NCI-H510A (cell line): ENCODE data around the gene CAPRIN2.

Source experiments
- DNase-seq: peaks from one replicate; lab custom pipeline; 2025; lab: John Stamatoyannopoulos, UW

CAPRIN2 gene

GRCh38 chr12:30764251-30764650, 9.5 kb upstream of the CAPRIN2 start:
- no peak for DNase-seq

GRCh38 chr12:30763053-30763452, 8.3 kb upstream of the CAPRIN2 start:
- DNase-seq = no peak

- no peak for DNase-seq
These were observed 7.0 kb upstream of the CAPRIN2 start for GRCh38 chr12:30761730-30762129.

GRCh38 chr12:30757316-30757715, 2.6 kb upstream of the CAPRIN2 start:
- DNase-seq = no peak

- no peak for DNase-seq
These were observed 1.3 kb upstream of the CAPRIN2 start for GRCh38 chr12:30756074-30756473.

GRCh38 chr12:30755395-30755762, 628 bp upstream of the CAPRIN2 start:
- DNase-seq = no peak

GRCh38 chr12:30754383-30754749, 385 bp downstream of the CAPRIN2 start:
- DNase-seq = no peak

- no peak for DNase-seq
These were observed 884 bp downstream of the CAPRIN2 start for GRCh38 chr12:30753751-30754382.

GRCh38 chr12:30753233-30753632, 1.5 kb downstream of the CAPRIN2 start:
- DNase-seq = no peak

- no peak for DNase-seq
These were observed 2.5 kb downstream of the CAPRIN2 start for GRCh38 chr12:30752255-30752654.

- DNase-seq = no peak
These were observed 6.6 kb downstream of the CAPRIN2 start for GRCh38 chr12:30748147-30748546.

GRCh38 chr12:30746190-30746589, 8.6 kb downstream of the CAPRIN2 start:
- no peak for DNase-seq

GRCh38 chr12:30744321-30744720, 10.4 kb downstream of the CAPRIN2 start:
- no peak for DNase-seq

GRCh38 chr12:30740274-30740673, 14.5 kb downstream of the CAPRIN2 start:
- DNase-seq = no peak

- no peak for DNase-seq
These were observed 15.7 kb downstream of the CAPRIN2 start for GRCh38 chr12:30739020-30739419.

- no peak for DNase-seq
These were observed 21.7 kb downstream of the CAPRIN2 start for GRCh38 chr12:30732954-30733637.

- no peak for DNase-seq
These were observed 24.7 kb downstream of the CAPRIN2 start for GRCh38 chr12:30730011-30730410.

- DNase-seq = no peak
These were observed 25.2 kb downstream of the CAPRIN2 start for GRCh38 chr12:30729547-30729946.

- no peak for DNase-seq
These were observed 28.1 kb downstream of the CAPRIN2 start for GRCh38 chr12:30726647-30727046.

GRCh38 chr12:30725739-30726138, 29.0 kb downstream of the CAPRIN2 start:
- no peak for DNase-seq

GRCh38 chr12:30719060-30719459, 35.7 kb downstream of the CAPRIN2 start:
- no peak for DNase-seq

GRCh38 chr12:30707613-30708342, 47.0 kb downstream of the CAPRIN2 start:
- DNase-seq = no peak

GRCh38 chr12:30706476-30706875, 48.3 kb downstream of the CAPRIN2 start:
- DNase-seq = no peak
